Measurements from ENCODE around the gene ZSWIM9.

The ZSWIM9 gene

GRCh38 chr19:48175578-48175977, 5.1 kb downstream of the ZSWIM9 start:
- no peak for DNase-seq (ENCODE audit: low spot score)

GRCh38 chr19:48176226-48176625, 5.7 kb downstream of the ZSWIM9 start:
- DNase-seq (ENCODE audit: low spot score): no peak

DNA sequence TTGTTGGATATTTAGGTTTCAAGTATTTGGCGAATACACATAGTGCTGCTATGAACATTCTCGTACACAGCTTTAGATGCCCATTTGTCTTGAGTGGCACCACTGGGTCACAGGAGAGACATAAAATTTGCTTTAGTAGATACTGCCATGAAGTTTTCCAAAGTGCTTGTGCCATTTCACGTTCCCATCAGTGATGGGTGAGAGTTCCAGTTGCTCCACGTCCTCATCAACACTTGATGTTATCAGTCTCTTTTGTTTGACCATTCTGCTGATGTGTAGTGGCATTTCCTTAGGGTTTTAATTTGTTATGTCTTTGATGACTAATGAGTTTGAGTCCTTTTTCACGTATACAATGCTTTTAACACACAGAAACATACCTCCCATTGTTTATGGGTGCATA, 11.0 kb downstream of the ZSWIM9 start:
- DNase-seq (ENCODE audit: low spot score): no peak

DNA sequence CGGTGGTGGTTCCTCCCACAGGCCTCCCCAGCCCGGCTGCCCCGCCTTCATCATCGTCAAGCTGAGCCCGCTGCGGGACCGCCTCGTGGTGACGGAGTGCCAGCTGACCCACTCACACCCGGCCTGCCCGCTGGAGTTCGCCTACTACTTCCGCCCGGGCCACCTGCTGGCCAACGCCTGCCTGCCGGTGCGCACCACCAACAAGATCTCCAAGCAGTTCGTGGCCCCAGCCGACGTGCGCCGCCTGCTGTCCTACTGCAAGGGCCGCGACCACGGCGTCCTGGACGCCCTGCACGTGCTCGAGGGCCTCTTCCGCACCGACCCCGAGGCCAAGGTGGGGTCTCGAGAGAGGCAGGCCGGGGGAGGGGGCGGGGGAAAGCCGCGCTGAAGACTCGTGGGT, 12.0 kb downstream of the ZSWIM9 start:
- DNase-seq (ENCODE audit: low spot score): no peak

GRCh38 chr19:48183356-48183755, 12.9 kb downstream of the ZSWIM9 start:
- no peak for DNase-seq (ENCODE audit: low spot score)

GRCh38 chr19:48186015-48186414, 15.5 kb downstream of the ZSWIM9 start:
- no peak for DNase-seq (ENCODE audit: low spot score)

- no peak for DNase-seq (ENCODE audit: low spot score)
Measured at GRCh38 chr19:48186541-48186991, 16.1 kb downstream of the ZSWIM9 start.

GRCh38 chr19:48190288-48190884, 19.9 kb downstream of the ZSWIM9 start:
- peak; percentile 61 for DNase-seq (ENCODE audit: low spot score)

DNA sequence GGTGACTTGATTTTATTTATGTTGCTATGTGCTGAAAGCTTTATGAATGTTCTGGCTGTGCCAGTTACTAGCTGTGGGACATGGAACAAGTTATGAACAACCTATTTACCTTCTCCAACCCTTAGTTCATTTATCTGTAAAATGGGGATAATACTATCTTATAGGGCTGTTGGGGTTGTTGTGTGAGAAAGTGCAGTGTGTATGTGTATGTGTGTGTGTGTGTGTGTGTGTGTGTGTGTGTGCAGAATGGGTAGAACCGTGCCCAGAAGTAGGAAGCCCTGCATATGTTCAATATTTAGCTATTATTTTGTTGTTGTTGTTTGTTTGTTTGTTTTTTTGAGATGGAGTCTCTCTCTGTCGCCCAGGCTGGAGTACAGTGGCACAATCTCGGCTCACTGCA, 20.4 kb downstream of the ZSWIM9 start:
- no peak for DNase-seq (ENCODE audit: low spot score)

- peak; percentile 40 for DNase-seq (ENCODE audit: low spot score)
Measured at GRCh38 chr19:48192750-48193149, 22.3 kb downstream of the ZSWIM9 start.

DNA sequence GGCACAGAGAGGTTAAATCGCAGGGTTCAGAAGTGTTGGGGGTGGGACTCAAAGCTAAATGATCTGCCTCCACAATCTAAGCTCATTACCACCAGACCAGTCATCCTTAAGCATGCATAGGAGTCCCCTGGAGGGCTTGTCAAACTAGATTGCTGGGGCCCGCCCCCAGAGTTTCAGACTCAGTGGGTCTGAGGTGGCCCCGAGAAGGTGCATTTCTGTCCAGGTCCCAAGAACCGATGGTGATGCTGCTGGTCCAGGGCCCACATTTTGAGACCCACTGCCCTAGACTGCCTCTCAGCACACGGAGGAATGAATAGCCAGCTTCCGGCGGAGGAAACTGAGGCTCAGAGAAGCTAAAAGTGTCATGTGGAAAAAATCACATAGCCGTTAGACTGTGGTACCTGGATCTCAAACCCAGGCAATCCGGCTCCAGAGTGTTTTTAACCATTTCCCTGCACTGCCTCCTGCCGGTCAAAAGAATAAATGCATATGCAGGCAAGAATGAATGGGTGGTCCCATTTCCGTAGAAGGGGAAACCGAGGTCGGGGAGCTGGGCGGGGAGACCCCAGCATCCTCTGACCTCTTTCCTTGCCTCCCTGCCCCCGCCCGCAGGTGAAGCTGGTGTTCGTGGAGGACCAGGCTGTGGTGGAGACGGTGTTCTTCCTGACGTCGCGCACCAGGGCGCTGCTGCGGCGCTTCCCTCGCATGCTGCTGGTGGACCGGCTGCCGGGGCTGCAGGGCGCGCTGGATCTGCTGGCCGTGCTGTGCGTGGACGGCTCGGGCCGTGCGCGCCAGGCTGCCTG, 23.8 kb downstream of the ZSWIM9 start:
- no peak for DNase-seq (ENCODE audit: low spot score)

GRCh38 chr19:48194844-48195830, 24.7 kb downstream of the ZSWIM9 start:
- no peak for DNase-seq (ENCODE audit: low spot score)

DNA sequence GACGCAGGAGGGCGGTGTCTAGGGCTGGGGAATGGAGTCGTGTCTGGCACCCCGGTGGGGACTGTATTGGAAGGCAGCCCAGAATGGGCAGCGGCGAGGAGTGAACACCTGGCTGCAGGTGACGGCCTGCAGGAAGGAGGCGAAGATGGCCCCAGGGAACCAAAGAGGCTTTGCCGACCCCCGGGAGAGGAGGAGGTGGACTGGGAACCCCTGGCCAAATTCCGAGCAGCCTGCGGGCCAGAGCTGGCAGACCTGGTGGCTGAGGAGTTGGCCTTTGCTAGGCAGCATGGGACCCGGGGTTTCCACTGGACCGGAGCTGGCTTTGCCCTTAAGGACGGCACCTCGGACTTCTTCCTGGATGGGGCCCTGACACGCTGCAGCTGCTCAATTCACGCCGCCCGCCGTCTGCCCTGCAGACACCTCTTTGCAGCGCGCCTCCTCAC, 25.9 kb downstream of the ZSWIM9 start:
- DNase-seq (ENCODE audit: low spot score): no peak

DNA sequence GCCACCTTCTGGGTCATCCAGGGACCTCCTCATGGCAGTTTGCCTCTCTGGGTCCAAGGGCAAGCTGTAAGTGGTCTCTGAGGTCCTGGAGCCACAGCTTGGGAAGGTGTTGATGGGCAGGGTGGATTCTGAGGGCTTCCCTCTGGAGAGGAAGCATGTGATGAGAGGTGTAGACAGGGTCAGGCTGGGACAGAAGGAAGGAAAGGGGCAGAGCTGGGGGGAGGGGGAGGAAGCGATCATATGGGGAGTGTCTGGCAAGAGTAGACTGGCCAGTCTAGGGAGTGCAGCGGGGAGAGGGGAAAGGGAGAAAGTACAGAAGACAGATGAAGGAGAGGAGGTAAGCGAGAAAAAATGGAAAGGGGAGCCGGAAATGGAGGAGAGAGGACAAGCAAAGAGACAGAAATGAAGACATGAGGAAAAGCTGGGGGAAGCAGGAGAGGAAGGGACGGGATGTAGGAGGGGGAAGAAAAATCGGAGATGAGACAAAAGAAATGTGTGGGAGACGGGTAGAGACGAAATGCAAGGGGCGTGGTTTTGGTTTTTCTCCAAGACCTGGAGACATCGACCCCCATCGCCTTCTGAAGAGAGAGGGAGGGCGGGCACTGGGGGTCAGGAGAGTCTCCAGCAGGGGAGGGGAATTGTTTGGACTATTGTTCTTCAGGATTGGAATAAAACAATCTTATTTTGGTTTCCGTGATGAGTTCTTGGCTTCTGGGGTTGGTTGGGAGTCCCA, 26.6 kb downstream of the ZSWIM9 start:
- DNase-seq (ENCODE audit: low spot score): no peak

DNA sequence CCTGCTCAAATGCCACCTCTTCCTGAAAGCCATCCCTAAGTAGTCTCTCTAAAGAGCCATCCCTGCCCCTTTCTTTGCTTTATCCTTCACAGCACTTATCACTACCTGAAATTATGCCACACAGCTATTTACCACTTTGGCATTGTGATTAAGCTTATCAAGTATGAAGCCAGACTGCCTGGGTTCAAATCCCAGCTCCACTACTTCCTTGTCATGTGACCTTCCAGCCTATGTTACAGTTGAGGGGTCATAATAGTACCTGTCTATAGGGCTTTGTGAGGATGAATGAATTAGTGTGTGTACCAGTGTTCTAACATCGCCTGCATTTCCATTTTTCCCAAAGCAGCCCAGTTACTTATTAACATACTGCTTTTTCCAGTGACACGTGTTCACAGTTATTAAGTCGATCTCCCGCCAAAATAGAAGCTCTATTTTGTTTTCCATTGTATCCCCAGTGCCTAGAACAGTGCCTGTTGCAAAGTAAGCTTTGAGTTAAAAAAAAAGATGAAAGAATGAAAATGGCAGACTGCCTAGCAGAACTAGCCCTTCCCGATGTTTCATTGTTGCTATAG, 32.8 kb downstream of the ZSWIM9 start:
- no peak for DNase-seq (ENCODE audit: low spot score)

DNA sequence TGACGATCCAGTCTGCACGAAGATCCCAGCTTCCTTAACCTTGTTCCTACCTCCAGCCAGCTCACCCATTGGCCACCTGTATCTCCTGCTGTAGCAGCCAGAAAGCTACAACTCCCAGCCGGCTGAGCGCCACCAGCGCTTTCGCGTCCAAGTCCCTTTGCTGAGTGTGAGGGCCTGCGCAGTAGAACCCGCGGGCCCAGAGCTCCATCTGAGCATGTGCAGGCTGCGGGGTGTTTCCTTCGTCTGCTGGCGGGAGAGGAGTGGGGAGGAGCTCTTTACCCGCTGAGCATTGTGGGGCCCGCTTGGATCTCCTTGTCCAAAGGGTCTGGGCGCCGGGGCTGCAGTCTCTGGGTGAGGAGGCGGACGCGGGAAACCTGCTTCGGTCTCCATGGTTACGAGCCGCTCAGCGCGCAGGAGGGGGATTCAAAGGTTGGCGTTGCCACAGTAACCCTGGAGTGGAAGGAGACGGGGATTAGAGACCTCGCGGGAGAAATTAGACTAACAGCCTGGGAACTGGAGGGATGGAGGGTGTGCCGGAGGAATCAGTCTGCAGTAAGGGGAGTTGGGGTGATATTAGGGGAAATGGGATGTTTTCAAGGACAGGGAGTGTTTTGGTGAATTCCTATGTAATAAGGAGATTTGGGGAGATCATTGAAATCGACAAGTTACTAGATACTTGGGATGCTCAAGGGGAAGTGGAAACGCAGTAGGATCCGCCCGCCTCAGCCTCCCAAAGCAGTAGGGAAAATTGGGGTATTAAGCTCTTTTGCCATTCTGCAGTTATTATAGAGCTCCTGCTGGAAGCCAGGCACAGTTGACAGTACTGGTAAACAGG, 33.5 kb downstream of the ZSWIM9 start:
- DNase-seq (ENCODE audit: low spot score): peak; percentile 97

- DNase-seq (ENCODE audit: low spot score): no peak
Measured at GRCh38 chr19:48206397-48207093, 36.1 kb downstream of the ZSWIM9 start.

GRCh38 chr19:48210005-48210404, 39.5 kb downstream of the ZSWIM9 start:
- DNase-seq (ENCODE audit: low spot score): no peak

GRCh38 chr19:48213959-48214358, 43.5 kb downstream of the ZSWIM9 start:
- DNase-seq (ENCODE audit: low spot score): no peak

GRCh38 chr19:48216933-48217332, 46.5 kb downstream of the ZSWIM9 start:
- DNase-seq (ENCODE audit: low spot score): no peak
